Thoracic aorta (tissue), 2 donors: ENCODE measurements around the gene DNAJC1. TPM values are rescaled to one million over a fixed set of nuclear protein-coding genes. Genes with fewer than 3 reads are reported as not detected.

ENCODE experiments used
- ATAC-seq: fragments of 150-250 bp; one replicate; pipeline ENCODE4 v1.8.0; 2017; ENCODE audit warnings: low read depth; ENCODE audit not compliant: insufficient number of reproducible peaks, low FRiP score
- DNase-seq: peaks from one replicate; pipeline ENCODE4 v3.0.0-alpha.2; 2020; ENCODE audit warnings: low spot score
- H3K27ac ChIP-seq, 2 donors: fragments of 200-600 bp; sonication (generic); 1 replicate in 1 of 2; 2 replicates in 1 of 2; pipeline ENCODE4 v1.5.1; 2016; ENCODE audit warnings: mild to moderate bottlenecking in 2 of 2, moderate library complexity in 2 of 2
- H3K27me3 ChIP-seq: fragments of 200-600 bp; sonication (generic); replicated peaks from 2 replicates; pipeline ENCODE4 v1.6.0; 2016; ENCODE audit warnings: mild to moderate bottlenecking; ENCODE audit not compliant: insufficient read depth
- H3K36me3 ChIP-seq: fragments of 200-600 bp; sonication (generic); one replicate; pipeline ENCODE4 v1.5.1; 2016
- H3K4me1 ChIP-seq, 2 donors: fragments of 200-600 bp; sonication (generic); 1 replicate in 1 of 2; 2 replicates in 1 of 2; pipeline versions ENCODE4 v1.5.1 to v1.6.0; 2016; ENCODE audit warnings: low read depth in 2 of 2, mild to moderate bottlenecking in 1 of 2; ENCODE audit not compliant: control insufficient read depth in 1 of 2
- H3K4me3 ChIP-seq: fragments of 200-600 bp; sonication (generic); 2 replicates; pipeline ENCODE4 v1.5.1; 2016; ENCODE audit warnings: mild to moderate bottlenecking
- H3K9me3 ChIP-seq: fragments of 200-600 bp; sonication (generic); 2 replicates; pipeline ENCODE4 v1.5.1; 2016
- total RNA-seq, 2 donors: library from RNA; depleted of rRNA; stranded (reverse); fragments of >200 nt; gene quantifications; one replicate each; pipeline versions ENCODE4 v1.1.0 to v1.2.3, GENCODE V29; 2016
- TF ChIP-seq, protein P1 (sequence below): fragments of 200-600 bp; sonication (generic); IDR thresholded peaks from one replicate; pipeline ENCODE4 v1.5.1; 2019; ENCODE audit warnings: antibody characterized with exemption

Gene DNAJC1
- total RNA-seq, 2 donors from 2014 or later: 63.1 to 156 TPM

DNA sequence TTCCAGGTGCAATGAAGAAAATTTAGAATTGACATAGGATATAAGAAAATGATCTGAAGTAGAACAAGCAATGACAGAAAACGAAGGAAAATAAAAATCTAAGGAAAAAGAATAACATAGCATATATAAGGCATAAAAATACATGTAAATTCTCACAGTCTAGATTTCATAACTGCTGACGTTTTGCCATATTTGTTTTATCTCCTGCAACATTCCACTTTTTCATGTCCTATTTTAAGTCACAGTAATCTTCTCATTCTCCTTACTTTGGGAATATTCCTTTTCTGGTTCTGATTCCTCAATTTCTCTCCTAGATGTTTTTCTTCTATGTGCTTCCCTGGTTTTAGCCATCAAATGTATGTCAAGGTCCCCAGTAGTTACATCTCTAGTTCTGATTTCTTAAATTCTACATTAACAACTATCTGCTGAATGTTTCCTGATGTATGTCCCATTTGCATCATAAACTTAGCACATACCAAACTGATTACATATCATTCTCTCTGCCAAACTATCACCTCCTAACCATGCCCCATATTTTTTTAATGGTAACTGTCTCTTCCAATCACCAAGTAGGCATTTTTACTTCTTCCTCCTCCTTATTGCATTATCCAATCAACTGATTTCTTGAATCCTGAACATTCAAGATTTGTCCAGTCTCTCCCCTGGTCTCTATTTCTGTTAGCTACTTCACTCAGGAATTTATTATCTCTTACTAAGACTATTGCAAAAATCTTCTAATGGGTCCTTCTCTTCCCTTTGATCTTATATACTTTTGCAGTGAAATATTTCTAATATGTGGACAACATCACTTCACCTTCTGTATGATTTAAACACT is 171.3 kb downstream of the DNAJC1 start:
- Histone ChIP-seq H3K9me3 (peaks cover 50% of the 10 kb centered on the region), H3K36me3 (peaks cover 4% of the 10 kb centered on the region), H3K4me3 (no peak overlapping the region), H3K4me1 (no peaks in the 10 kb centered on the region), H3K27me3 (no peaks in the 10 kb centered on the region), H3K27ac (no peak overlapping the region)
- TF ChIP-seq, protein P1, sequence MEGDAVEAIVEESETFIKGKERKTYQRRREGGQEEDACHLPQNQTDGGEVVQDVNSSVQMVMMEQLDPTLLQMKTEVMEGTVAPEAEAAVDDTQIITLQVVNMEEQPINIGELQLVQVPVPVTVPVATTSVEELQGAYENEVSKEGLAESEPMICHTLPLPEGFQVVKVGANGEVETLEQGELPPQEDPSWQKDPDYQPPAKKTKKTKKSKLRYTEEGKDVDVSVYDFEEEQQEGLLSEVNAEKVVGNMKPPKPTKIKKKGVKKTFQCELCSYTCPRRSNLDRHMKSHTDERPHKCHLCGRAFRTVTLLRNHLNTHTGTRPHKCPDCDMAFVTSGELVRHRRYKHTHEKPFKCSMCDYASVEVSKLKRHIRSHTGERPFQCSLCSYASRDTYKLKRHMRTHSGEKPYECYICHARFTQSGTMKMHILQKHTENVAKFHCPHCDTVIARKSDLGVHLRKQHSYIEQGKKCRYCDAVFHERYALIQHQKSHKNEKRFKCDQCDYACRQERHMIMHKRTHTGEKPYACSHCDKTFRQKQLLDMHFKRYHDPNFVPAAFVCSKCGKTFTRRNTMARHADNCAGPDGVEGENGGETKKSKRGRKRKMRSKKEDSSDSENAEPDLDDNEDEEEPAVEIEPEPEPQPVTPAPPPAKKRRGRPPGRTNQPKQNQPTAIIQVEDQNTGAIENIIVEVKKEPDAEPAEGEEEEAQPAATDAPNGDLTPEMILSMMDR: no peak
- ATAC-seq (no peak), DNase-seq (no peak)

DNA sequence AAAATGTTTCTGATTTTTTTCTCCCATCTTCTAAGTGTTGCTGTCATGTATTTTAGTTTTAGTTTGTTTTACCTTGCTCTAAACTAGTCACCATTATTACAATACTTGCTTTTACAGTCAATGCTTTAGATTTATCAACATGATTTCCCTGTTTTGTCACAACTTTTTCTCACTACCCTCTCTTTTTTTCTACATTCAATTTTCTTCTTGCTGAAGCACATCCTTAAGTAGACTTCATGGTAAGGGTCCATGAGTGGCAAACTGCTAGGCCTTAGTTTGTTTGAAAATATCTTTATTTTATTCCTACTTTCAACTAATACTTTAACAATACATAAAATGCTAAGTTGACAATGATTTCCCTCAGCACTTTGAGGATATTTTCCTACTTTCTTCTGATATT is 173.5 kb downstream of the DNAJC1 start:
- no peaks in the 10 kb centered on the region for H3K27me3 ChIP-seq
- H3K4me1 ChIP-seq: no peaks in the 10 kb centered on the region
- no peak for ATAC-seq
- H3K4me3 ChIP-seq: no peak overlapping the region
- no peak overlapping the region for H3K27ac ChIP-seq
- TF ChIP-seq, protein P1: no peak
- no peak for DNase-seq
- no peaks in the 10 kb centered on the region for H3K36me3 ChIP-seq
- peaks cover 51% of the 10 kb centered on the region for H3K9me3 ChIP-seq

DNA sequence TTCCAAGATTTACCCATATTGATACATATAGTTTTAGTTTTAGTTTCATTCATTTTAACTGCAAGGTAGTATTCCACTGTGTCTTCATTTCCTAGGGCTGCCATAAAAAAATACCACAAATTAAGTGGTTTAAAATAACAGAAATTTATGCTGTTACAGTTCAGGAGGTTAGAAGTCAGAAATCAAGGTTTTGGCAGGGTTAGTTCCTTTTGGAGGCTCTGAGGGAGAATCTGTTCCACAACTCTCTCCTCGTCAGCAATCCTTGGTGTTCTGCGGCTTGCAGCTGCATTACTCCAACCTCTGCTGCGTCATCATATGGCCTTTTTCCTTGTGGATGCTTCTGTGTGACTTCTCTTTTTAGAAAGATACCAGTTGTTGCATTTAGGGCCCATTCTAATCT is 176.2 kb downstream of the DNAJC1 start:
- no peak for ATAC-seq
- no peak overlapping the region for H3K27ac ChIP-seq
- H3K4me3 ChIP-seq: no peak overlapping the region
- no peak for DNase-seq
- peaks cover 37% of the 10 kb centered on the region for H3K9me3 ChIP-seq
- no peaks in the 10 kb centered on the region for H3K36me3 ChIP-seq
- TF ChIP-seq, protein P1: no peak
- no peaks in the 10 kb centered on the region for H3K4me1 ChIP-seq
- H3K27me3 ChIP-seq: no peaks in the 10 kb centered on the region

DNA sequence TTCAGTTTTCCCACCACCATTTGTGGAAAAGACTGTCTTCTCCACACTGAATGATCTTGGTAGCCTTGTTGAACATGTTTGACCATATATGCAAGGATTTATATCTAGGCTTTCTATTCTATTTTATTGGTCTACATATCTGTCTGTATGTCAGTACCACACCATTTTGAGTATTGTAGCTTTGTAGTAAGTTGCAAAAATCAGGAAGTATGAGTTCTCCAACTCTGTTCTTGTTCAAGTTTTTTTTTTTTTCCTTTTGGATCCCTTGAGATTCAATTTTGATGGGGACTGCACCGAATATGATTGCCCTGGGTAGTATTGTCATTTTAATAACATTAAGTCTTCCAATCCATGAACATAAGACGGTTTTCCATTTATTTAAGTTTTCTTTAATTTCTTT is 176.8 kb downstream of the DNAJC1 start:
- Histone ChIP-seq H3K27me3 (no peaks in the 10 kb centered on the region), H3K36me3 (no peaks in the 10 kb centered on the region), H3K9me3 (peaks cover 37% of the 10 kb centered on the region), H3K27ac (no peak overlapping the region), H3K4me3 (no peak overlapping the region), H3K4me1 (no peaks in the 10 kb centered on the region)
- ATAC-seq (no peak), DNase-seq (no peak)
- TF ChIP-seq, protein P1: no peak

DNA sequence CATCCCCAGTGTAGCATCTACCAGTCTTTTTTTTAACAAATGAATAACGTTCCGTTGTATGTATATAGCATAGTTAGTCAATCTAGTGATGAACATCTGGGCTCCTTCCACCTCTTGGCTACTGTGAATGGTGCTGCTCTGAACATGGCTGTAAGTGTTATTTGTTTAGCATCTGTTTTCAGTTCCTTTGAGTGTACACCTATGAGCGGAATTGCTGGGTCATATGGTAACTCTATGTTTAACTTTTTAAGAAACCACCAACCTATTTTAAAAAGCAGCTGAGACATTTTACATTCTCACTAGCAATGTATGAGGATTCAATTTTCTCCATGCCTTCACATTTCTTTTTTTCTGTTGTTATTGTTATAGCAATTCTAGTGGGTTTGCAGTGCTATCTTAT is 178.2 kb downstream of the DNAJC1 start:
- Histone ChIP-seq H3K36me3 (no peaks in the 10 kb centered on the region), H3K27me3 (no peaks in the 10 kb centered on the region), H3K27ac (no peak overlapping the region), H3K9me3 (peaks cover 31% of the 10 kb centered on the region), H3K4me3 (no peak overlapping the region), H3K4me1 (no peaks in the 10 kb centered on the region)
- no peak for ATAC-seq
- DNase-seq: no peak
- TF ChIP-seq, protein P1: no peak
